KOPT-K1 (cell line): Measurements from ENCODE around the gene EIF6.

Source experiments
- H3K27ac ChIP-seq: fragments of 200-600 bp; sonication (generic); 2 replicates; pipeline ENCODE4 v1.5.1; 2016; ENCODE audit warnings: antibody characterized with exemption, mild to moderate bottlenecking, low read depth, low read length; ENCODE audit not compliant: poor library complexity, severe bottlenecking
- H3K36me3 ChIP-seq: fragments of 200-600 bp; sonication (generic); 2 replicates; pipeline ENCODE4 v1.5.1; 2017; ENCODE audit warnings: antibody characterized with exemption, mild to moderate bottlenecking, low read length, moderate library complexity; ENCODE audit not compliant: insufficient read depth
- H3K9me3 ChIP-seq: fragments of 200-600 bp; sonication (generic); 2 replicates; pipeline ENCODE4 v1.5.1; 2017; ENCODE audit warnings: antibody characterized with exemption, low read length, mild to moderate bottlenecking; ENCODE audit not compliant: insufficient read depth, poor library complexity, severe bottlenecking

Gene EIF6

GRCh38 chr20:35303382-35303734, 18.8 kb upstream of the EIF6 start:
- Histone ChIP-seq H3K27ac (no peak overlapping the region), H3K36me3 (peaks cover 40% of the 10 kb centered on the region; the same call in 1 of the 2 replicates)

GRCh38 chr20:35302421-35303335, 18.1 kb upstream of the EIF6 start:
- Histone ChIP-seq H3K27ac (no peak overlapping the region), H3K9me3 (no peaks in the 10 kb centered on the region), H3K36me3 (peaks cover 36% of the 10 kb centered on the region; the same call in 1 of the 2 replicates)

More at GRCh38 chr20:35303382-35303734, 18.8 kb upstream of the EIF6 start:
- no peaks in the 10 kb centered on the region for H3K9me3 ChIP-seq

GRCh38 chr20:35301426-35301825, 16.9 kb upstream of the EIF6 start:
- Histone ChIP-seq H3K36me3 (peaks cover 33% of the 10 kb centered on the region; the same call in 1 of the 2 replicates), H3K27ac (no peak overlapping the region), H3K9me3 (no peaks in the 10 kb centered on the region)

- H3K36me3 ChIP-seq: peaks cover 26% of the 10 kb centered on the region; the same call in 1 of the 2 replicates
- H3K9me3 ChIP-seq: no peaks in the 10 kb centered on the region
- H3K27ac ChIP-seq: no peak overlapping the region
Observed at GRCh38 chr20:35300469-35301262, 16.1 kb upstream of the EIF6 start.

GRCh38 chr20:35299780-35300179, 15.2 kb upstream of the EIF6 start:
- Histone ChIP-seq H3K36me3 (peaks cover 18% of the 10 kb centered on the region; the same call in 1 of the 2 replicates), H3K9me3 (no peaks in the 10 kb centered on the region), H3K27ac (no peak overlapping the region)

GRCh38 chr20:35298264-35298663, 13.7 kb upstream of the EIF6 start:
- Histone ChIP-seq H3K36me3 (peaks cover 14% of the 10 kb centered on the region; the same call in 1 of the 2 replicates), H3K9me3 (no peaks in the 10 kb centered on the region), H3K27ac (no peak overlapping the region)

- H3K36me3 ChIP-seq: peaks cover 9% of the 10 kb centered on the region; the same call in 1 of the 2 replicates
Observed at GRCh38 chr20:35297740-35298139, 13.2 kb upstream of the EIF6 start.

GRCh38 chr20:35297155-35297554, 12.6 kb upstream of the EIF6 start:
- Histone ChIP-seq H3K9me3 (no peaks in the 10 kb centered on the region), H3K36me3 (0 out of 2 replicates have a peak, but pooled peaks cover 6% of the 10 kb centered on the region), H3K27ac (no peak overlapping the region)

More at GRCh38 chr20:35297740-35298139, 13.2 kb upstream of the EIF6 start:
- Histone ChIP-seq H3K9me3 (no peaks in the 10 kb centered on the region), H3K27ac (no peak overlapping the region)

- Histone ChIP-seq H3K27ac (no peak overlapping the region), H3K36me3 (no peaks in the 10 kb centered on the region), H3K9me3 (no peaks in the 10 kb centered on the region)
Observed at GRCh38 chr20:35296101-35296554, 11.6 kb upstream of the EIF6 start.

GRCh38 chr20:35295674-35296073, 11.1 kb upstream of the EIF6 start:
- H3K9me3 ChIP-seq: no peaks in the 10 kb centered on the region
- no peak overlapping the region for H3K27ac ChIP-seq
- no peaks in the 10 kb centered on the region for H3K36me3 ChIP-seq

- Histone ChIP-seq H3K36me3 (no peaks in the 10 kb centered on the region), H3K27ac (no peak overlapping the region), H3K9me3 (no peaks in the 10 kb centered on the region)
Observed at GRCh38 chr20:35295058-35295457, 10.5 kb upstream of the EIF6 start.

- Histone ChIP-seq H3K9me3 (no peaks in the 10 kb centered on the region), H3K27ac (no peak overlapping the region), H3K36me3 (no peaks in the 10 kb centered on the region)
Observed at GRCh38 chr20:35294293-35294685, 9.7 kb upstream of the EIF6 start.

GRCh38 chr20:35293303-35294292, 9.0 kb upstream of the EIF6 start:
- H3K27ac ChIP-seq: no peak overlapping the region
- no peaks in the 10 kb centered on the region for H3K36me3 ChIP-seq
- H3K9me3 ChIP-seq: no peaks in the 10 kb centered on the region
